Epithelial cell of prostate (primary cell): ENCODE results near the gene TPST1.
"Not testable (repeated sequence)": the region's sequence is repeated elsewhere in the genome, so short reads cannot be mapped to it uniquely, and the experiment has no call there.

ENCODE experiments used
- DNase-seq: peaks from one replicate; pipeline ENCODE4 v3.0.0-alpha.2; 2011; ENCODE audit warnings: low read depth, low spot score
- H3K27ac ChIP-seq: fragments of 450-650 bp; 2 replicates; pipeline ENCODE4 v1.5.1; 2017; ENCODE audit warnings: mild to moderate bottlenecking

Gene TPST1

GRCh38 chr7:66204822-66205740, at the start of gene TPST1:
TSS of gene TPST1 (plus strand) at chr7:66205334. CDS start at chr7:66240426, 35,092 bp downstream.
- no peak for DNase-seq

GRCh38 chr7:66156035-66156434, 49.1 kb upstream of the TPST1 start:
- H3K27ac ChIP-seq, DNase-seq: not testable (repeated sequence)

More at GRCh38 chr7:66204822-66205740, at the start of gene TPST1:
- peak within 1 kb of the TSS; percentile 15 for H3K27ac ChIP-seq

DNA sequence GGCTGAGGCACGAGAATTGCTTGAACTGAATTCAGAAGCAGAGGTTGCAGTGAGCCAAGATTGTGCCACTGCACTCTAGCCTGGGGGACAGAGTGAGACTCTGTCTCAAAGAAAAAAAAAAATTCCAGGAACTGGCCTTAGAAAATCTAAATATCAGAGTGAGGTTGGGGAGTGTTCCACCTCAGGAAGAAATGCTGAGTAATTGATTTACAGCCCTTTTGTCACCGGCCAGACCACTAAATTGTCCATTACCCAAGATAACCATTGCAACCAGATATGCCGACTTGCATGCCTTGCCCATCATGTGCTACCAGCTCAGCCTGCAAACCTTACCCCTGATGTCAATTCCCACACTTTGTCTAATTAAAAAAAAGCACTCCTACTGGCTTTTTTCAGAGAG, 48.1 kb upstream of the TPST1 start:
- no peak for DNase-seq
- H3K27ac ChIP-seq: no peak overlapping the region

DNA sequence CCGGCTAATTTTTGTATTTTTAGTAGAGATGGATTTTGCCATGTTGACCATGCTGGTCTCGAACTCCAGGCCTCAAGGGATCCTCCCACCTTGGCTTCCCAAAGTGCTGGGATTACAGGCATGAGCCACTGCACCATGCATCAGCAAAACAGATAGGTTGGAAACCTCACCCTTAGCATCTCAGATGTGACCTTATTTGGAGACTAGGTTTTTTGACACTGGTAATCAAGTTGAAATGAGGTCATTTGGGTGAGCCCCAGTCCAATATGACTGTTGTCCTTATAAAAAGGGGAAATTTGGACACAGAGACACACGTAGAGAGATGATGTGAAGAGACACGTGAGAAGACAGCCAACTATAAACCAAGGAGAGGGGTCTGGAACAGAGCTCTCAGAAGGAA, 42.5 kb upstream of the TPST1 start:
- no peak for DNase-seq
- H3K27ac ChIP-seq: no peak overlapping the region

DNA sequence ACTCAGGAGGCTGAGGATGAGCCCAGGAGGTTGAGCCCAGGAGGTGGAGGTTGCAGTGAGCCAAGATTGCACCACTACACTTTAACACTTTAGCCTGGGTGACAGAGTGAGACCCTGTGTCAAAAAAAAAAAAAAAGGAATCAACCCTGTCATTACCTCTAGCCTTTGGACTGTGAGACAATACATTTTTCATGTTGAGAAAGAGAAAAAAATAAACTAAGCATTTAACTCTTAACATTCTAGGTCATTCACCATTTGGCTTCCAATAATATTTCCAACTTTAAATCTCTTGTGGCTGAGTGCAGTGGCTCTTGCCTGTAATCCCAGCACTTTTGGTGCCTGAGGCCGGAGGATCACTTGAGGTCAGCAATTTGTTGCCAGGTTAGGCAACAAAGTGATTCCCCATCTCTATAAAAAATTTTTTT, 41.9 kb upstream of the TPST1 start:
- no peak for DNase-seq
- no peak overlapping the region for H3K27ac ChIP-seq

- H3K27ac ChIP-seq: no peak overlapping the region
- no peak for DNase-seq
These were observed 40.8 kb upstream of the TPST1 start for GRCh38 chr7:66164356-66164755.

GRCh38 chr7:66167773-66168387, 37.3 kb upstream of the TPST1 start:
- no peak overlapping the region for H3K27ac ChIP-seq
- DNase-seq: peak; percentile 48

- DNase-seq: peak; percentile 58
- H3K27ac ChIP-seq: no peak overlapping the region
These were observed 35.5 kb upstream of the TPST1 start for GRCh38 chr7:66169616-66170015.

DNA sequence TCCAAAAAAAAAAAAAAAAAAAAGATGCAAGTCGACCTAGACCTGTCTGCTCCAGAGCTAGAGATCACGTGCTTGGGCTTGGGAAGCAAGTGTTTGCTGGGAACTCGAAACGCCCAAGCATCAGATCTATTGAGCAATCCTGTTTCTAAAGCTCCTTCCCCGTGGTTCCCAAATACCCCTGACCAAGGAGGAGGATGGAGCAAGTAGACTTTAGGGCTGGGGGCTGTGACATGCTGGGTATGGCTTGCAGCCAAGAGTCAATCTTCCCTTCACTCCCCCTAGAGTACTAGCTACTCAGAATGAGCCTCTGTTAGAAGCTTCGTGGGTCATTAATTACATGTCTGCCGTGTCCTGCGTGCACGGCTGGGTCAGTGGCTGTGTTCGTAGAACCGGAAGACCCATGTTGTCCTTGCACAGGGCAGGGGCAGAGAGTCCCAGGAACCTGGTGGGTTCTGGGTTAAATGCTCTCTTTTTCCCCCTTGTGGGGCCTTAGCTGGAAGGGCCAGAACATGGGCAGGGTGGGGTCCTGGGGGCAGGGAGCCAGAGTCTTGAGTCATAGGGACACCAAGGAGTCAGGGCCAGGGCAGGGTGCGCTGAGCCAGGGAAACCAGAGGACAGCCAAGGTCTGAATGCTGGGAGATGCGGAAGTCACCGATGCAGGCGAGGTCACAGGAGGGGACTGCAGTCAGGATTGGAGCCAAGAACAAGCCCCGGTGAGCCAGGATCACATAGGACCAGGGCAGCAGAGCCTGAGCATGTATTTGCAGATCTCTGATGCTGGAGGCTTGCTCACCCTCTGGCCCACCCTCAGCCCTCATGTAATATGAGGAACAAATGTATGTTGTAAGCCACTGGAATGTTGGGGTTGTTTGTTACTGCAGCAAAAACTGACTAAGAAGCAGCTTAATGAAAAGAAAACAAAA, 34.6 kb upstream of the TPST1 start:
- no peak for DNase-seq
- no peak overlapping the region for H3K27ac ChIP-seq

DNA sequence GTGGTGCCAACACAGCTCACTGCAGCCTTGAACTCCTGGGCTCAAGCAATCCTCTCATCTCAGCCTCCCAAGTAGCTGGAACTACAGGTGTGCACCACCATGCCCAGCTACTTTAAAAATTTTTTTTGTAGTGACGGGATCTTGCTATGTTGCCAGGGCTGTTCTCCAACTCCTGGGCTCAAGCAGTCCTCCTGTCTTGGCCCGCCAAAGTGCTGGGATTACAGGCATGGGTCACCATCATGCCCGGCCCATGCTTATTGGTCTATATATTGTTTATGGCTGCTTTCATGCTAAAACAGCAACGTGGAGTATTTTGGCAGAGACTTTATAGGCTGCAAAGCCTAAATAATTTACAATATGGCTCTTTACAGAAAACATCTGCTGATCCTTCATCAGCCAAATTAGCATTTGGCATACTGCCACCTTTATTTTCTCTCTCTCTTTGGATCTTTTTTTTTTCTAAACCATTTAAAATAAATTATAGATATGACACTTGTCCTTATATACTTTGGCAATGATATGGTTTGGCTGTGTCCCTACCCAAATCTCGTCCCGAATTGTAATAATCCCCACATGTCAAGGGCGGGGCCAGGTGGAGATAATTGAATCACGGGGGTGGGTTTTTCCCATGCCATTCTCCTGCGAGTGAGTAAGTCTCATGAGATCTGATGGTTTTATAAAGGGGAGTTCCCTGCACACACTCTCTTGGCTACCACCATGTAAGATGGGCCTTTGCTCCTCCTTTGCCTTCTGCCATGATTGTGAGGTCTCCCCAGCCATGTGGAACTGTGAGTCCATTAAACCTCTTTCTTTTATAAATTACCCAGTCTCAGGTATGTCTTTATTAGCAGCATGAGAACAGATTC, 32.4 kb upstream of the TPST1 start:
- DNase-seq, H3K27ac ChIP-seq: not testable (repeated sequence)

- no peak overlapping the region for H3K27ac ChIP-seq
- DNase-seq: no peak
These were observed 31.3 kb upstream of the TPST1 start for GRCh38 chr7:66173856-66174255.

DNA sequence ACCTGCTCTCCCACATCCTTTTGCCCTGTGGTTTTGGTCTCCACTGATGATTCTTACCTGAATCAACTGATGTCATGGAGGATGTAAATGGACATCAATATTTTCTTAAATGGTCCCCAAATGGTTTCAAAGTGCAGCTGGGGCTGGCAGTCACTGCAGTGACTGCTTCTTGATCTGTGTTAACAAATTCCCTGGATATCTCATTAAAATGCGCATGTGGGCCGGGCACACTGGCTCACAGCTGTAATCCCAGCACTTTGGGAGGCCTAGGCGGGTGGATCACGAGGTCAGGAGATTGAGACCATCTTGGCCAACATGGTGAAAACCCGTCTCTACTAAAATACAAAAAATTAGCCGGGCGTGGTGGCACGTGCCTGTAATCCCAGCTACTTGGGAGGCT, 30.1 kb upstream of the TPST1 start:
- not testable (repeated sequence) for H3K27ac ChIP-seq, DNase-seq

- no peak for DNase-seq
- H3K27ac ChIP-seq: no peak overlapping the region
These were observed 28.2 kb upstream of the TPST1 start for GRCh38 chr7:66176914-66177313.

- H3K27ac ChIP-seq: no peak overlapping the region
- no peak for DNase-seq
These were observed 26.9 kb upstream of the TPST1 start for GRCh38 chr7:66178258-66178657.

DNA sequence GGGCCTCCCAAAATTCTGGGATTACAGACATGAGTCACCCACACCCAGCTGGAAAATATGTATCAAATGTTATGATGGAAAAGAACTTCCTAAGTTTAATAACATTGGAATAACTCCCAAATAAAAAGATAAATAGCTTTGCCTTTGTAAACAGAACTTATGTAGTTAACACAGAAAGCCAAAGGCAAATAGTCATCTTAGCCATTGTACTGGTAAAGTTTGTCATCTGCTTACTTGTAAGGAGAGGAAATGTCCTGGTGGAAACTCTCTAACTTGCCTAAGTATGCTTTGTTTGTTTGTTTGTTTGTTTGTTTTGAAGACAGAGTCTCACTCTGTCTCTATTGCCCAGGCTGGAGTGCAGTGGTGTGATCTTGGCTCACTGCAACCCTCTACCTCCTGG, 23.8 kb upstream of the TPST1 start:
- DNase-seq: no peak
- no peak overlapping the region for H3K27ac ChIP-seq

DNA sequence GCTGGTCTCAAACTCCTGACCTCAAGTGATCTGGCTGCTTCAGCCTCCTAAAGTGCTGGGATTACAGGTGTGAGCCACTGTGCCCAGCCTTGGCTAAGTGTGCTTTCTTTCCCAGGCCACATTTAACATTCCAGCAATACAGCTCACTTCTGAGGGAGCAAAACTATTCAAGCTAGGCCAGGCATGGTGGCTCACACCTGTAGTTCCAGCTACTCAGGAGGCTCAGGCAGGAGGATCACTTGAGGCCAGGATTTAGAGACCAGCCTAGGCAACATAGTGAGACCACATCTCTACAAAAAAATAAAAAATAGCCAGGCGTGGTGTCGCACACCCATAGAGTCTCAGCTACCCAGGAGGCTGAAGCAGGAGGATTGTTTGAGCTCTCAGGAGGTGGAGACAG, 23.3 kb upstream of the TPST1 start:
- no peak overlapping the region for H3K27ac ChIP-seq
- DNase-seq: no peak

DNA sequence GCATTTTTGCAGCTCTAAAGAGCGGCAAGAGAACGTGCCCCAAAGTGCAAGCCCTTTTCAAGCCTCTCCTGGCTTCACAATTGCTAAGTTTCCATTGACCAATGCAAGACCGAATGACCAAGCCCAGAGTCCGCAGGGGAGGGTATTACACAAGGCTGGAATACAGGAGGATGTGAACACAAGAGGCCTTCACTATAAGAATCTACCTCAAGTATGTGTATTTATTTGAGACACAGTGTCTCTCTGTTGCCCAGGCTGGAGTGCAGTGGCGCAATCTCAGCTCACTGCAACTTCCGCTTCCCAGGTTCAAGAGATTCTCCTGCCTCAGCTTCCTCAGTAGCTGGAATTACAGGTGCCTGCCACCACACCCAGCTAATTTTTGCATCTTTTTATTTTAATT, 22.2 kb upstream of the TPST1 start:
- DNase-seq: no peak
- no peak overlapping the region for H3K27ac ChIP-seq

DNA sequence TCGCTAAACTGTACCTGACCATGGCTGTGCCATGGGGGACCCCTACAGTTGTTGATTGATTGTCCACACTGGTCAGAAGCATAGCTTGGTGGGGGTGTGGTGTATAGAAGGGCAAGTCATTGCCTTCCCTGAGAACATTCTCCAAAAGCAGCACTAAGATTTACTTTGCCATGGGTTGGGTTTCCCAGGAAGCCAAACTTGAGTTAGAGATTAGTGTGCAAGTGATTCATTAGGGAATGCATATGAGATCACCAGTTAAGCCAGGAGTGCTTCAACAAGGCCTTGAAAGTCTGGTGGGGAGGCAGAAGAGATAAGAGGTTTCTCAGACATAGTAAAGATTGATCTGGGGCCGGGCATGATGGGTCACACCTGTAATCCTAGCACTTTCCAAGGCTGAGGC, 21.4 kb upstream of the TPST1 start:
- peak overlapping the region; percentile 27 for H3K27ac ChIP-seq
- DNase-seq: peak; percentile 40

GRCh38 chr7:66185680-66186187, 19.4 kb upstream of the TPST1 start:
- no peak overlapping the region for H3K27ac ChIP-seq
- no peak for DNase-seq
